Neuronal stem cell (in vitro differentiated cells): Measurements from ENCODE around the gene HAS3.
"Not testable (repeated sequence)": the region's sequence is repeated elsewhere in the genome, so short reads cannot be mapped to it uniquely, and the experiment has no call there.

Experiments used
- DNase-seq: peaks from one replicate; pipeline ENCODE4 v3.0.0-alpha.2; 2013; ENCODE audit warnings: low spot score
- H2AFZ ChIP-seq: one replicate; pipeline ENCODE4 v1.6.1; 2013; ENCODE audit warnings: mild to moderate bottlenecking, low read length, inconsistent platforms
- H2AK5ac ChIP-seq: 2 replicates; pipeline ENCODE4 v1.6.1; 2013; ENCODE audit warnings: low read depth, mild to moderate bottlenecking, inconsistent platforms, low read length, moderate library complexity, mixed read lengths
- H2BK120ac ChIP-seq: 2 replicates; pipeline ENCODE4 v1.6.1; 2013; ENCODE audit warnings: low read depth, mild to moderate bottlenecking, inconsistent platforms, low read length, moderate library complexity, mixed read lengths
- H2BK12ac ChIP-seq: one replicate; pipeline ENCODE4 v1.6.1; 2013; ENCODE audit warnings: low read length, inconsistent platforms
- H2BK15ac ChIP-seq: 2 replicates; pipeline ENCODE4 v1.6.1; 2013; ENCODE audit warnings: mild to moderate bottlenecking, low read length, inconsistent platforms, mixed read lengths
- H2BK5ac ChIP-seq: one replicate; pipeline ENCODE4 v1.6.1; 2013; ENCODE audit warnings: inconsistent platforms, mild to moderate bottlenecking, low read length, moderate library complexity
- H3K14ac ChIP-seq: one replicate; pipeline ENCODE4 v1.6.1; 2013; ENCODE audit warnings: low read length, inconsistent platforms
- H3K18ac ChIP-seq: 2 replicates; pipeline ENCODE4 v1.6.1; 2013; ENCODE audit warnings: low read length, inconsistent platforms
- H3K23ac ChIP-seq: 2 replicates; pipeline ENCODE4 v1.6.1; 2013; ENCODE audit warnings: low read depth, mild to moderate bottlenecking, mixed read lengths, low read length, inconsistent platforms; ENCODE audit not compliant: poor library complexity
- H3K27ac ChIP-seq: replicated peaks from 3 replicates; pipeline ENCODE4 v1.5.1; 2013; ENCODE audit warnings: low read length, inconsistent platforms
- H3K27me3 ChIP-seq, 3 experiments: 2 replicates each; pipeline ENCODE4 v1.6.1; 2013; ENCODE audit warnings: low read length in 3 of 3, mild to moderate bottlenecking in 2 of 3, inconsistent platforms in 1 of 3, low read depth in 1 of 3, mixed read lengths in 1 of 3, moderate library complexity in 1 of 3; ENCODE audit not compliant: control insufficient read depth in 3 of 3, insufficient read depth in 3 of 3
- H3K36me3 ChIP-seq, 2 donors: replicated peaks in 1 of 2; 2 replicates each; pipeline ENCODE4 v1.6.1; 2013; ENCODE audit warnings: low read length in 2 of 2; ENCODE audit not compliant: control insufficient read depth in 2 of 2, insufficient read depth in 2 of 2
- H3K4ac ChIP-seq: 2 replicates; pipeline ENCODE4 v1.6.1; 2013; ENCODE audit warnings: inconsistent platforms, mild to moderate bottlenecking, low read length, moderate library complexity
- H3K4me1 ChIP-seq, 2 donors: 1 replicate in 1 of 2; 2 replicates in 1 of 2; pipeline ENCODE4 v1.6.1; 2013; ENCODE audit warnings: low read length in 2 of 2, low read depth in 1 of 2; ENCODE audit not compliant: control insufficient read depth in 2 of 2, insufficient read depth in 1 of 2
- H3K4me2 ChIP-seq: one replicate; pipeline ENCODE4 v1.6.1; 2013; ENCODE audit warnings: mild to moderate bottlenecking, low read length, inconsistent platforms; ENCODE audit not compliant: insufficient read depth, poor library complexity, severe bottlenecking
- H3K4me3 ChIP-seq, 2 donors: 2 replicates each; pipeline ENCODE4 v1.5.1; 2013; ENCODE audit warnings: low read length in 2 of 2, mild to moderate bottlenecking in 2 of 2, inconsistent platforms in 1 of 2, moderate library complexity in 1 of 2
- H3K79me1 ChIP-seq: one replicate; pipeline ENCODE4 v1.6.1; 2013; ENCODE audit warnings: low read depth, mild to moderate bottlenecking, inconsistent platforms, low read length, moderate library complexity
- H3K9ac ChIP-seq: one replicate; pipeline ENCODE4 v1.6.1; 2013; ENCODE audit warnings: mild to moderate bottlenecking, low read depth, low read length, inconsistent platforms; ENCODE audit not compliant: poor library complexity
- H3K9me3 ChIP-seq, 2 donors: replicated peaks in 1 of 2; 2 replicates each; pipeline versions ENCODE3 to v1.6.1; 2013; ENCODE audit warnings: low read length in 2 of 2, mild to moderate bottlenecking in 2 of 2, inconsistent platforms in 1 of 2, low read depth in 1 of 2, mixed read lengths in 1 of 2, moderate library complexity in 1 of 2; ENCODE audit not compliant: control insufficient read depth in 2 of 2, insufficient read depth in 1 of 2
- H4K8ac ChIP-seq: one replicate; pipeline ENCODE4 v1.6.1; 2013; ENCODE audit warnings: low read depth, mild to moderate bottlenecking, inconsistent platforms, low read length, moderate library complexity
- H4K91ac ChIP-seq: one replicate; pipeline ENCODE4 v1.6.1; 2013; ENCODE audit warnings: low read length, low read depth, mild to moderate bottlenecking, inconsistent platforms; ENCODE audit not compliant: poor library complexity
- WGBS, 2 donors: extraction: QIAGEN DNeasy Blood & Tissue Kit; methylation state at CpG; one replicate each; pipeline ENCODE4 v1.1.7; 2013; ENCODE audit warnings: missing lambda C conversion rate in 2 of 2, mixed read lengths in 1 of 2; ENCODE audit not compliant: insufficient read length in 2 of 2, insufficient replicate concordance in 1 of 2; ENCODE audit errors: extremely low coverage in 2 of 2; 5-methylcytosine and 5-hydroxymethylcytosine counted together

The HAS3 gene

DNA sequence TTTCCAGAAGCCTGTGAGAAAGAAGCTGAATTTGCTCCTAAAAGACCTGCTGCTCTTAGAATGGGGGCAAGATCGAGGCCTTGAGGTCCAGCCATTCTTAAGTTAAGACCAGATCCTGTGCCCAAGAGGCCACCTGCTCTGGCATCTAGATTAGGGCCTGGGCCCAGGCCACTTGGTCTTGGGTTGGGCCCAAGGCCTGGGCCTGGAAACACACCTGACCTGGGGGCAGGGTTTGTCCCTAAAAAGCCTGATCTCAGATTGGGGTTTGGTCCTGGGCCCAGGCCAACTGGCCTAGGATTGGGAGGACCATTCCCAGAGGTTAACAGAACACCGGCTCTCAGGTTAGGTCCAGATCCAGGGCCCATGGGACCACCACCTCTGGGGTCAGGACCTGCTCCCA lies 14.1 kb downstream of the HAS3 start:
- Histone ChIP-seq H2BK15ac (no peak overlapping the region), H3K9me3 (peaks cover 0 to 17% of the 10 kb centered on the region in 2 donors), H3K18ac (no peak overlapping the region), H3K79me1 (peaks cover 3% of the 10 kb centered on the region), H2BK120ac (no peak overlapping the region), H3K4me2 (no peak overlapping the region), H3K9ac (no peak overlapping the region), H3K14ac (no peak overlapping the region), H3K4ac (no peak overlapping the region), H4K8ac (no peak overlapping the region), H4K91ac (no peak overlapping the region), H3K36me3 (peaks cover 55 to 97% of the 10 kb centered on the region in 2 donors), H3K4me3 (no peak overlapping the region), H2BK12ac (no peak overlapping the region), H3K23ac (no peak overlapping the region), H3K27ac (no peak overlapping the region), H2BK5ac (no peak overlapping the region), H2AFZ (no peak overlapping the region), H3K4me1 (no peaks in the 10 kb centered on the region), H3K27me3 (no peaks in the 10 kb centered on the region), H2AK5ac (no peak overlapping the region)
- WGBS, 2 donors = no CpG with 5 or more reads among the region's 2 CpGs
- no peak for DNase-seq

DNA sequence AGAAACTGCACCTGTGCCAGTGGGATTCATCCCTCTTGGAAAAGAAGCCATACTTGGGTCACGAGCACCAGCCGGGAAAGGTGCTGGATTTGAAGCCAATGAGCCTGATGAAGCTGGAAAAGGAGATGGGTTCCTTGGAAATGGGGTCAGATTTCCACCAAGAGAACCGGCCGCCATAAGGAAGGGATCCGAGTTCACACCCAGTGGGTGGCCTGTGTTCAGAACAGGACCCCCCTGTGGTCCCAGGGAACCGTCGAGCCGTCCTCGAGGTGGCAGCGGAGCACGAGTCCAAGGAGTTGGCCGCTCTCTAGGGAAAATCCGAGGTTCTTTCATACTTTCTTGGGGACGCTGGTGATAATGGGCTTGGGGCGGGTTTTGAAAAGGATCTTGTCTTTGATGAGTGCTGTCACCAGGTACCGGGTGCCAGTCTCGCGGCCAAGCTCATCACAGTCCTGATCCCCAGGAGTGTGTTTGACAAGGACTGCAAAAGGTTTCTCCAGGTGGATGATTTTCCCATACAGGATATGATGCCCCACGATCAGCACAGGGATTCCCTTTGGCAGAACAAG lies 14.7 kb downstream of the HAS3 start:
- peaks cover 0 to 17% of the 10 kb centered on the region in 2 donors for H3K9me3 ChIP-seq
- no peak overlapping the region for H2BK12ac ChIP-seq
- H3K23ac ChIP-seq = no peak overlapping the region
- H3K4me3 ChIP-seq = no peak overlapping the region
- H3K27me3 ChIP-seq = no peaks in the 10 kb centered on the region
- whole genome bisulfite sequencing, 2 donors = no CpG with 5 or more reads among the region's 19 CpGs
- no peak overlapping the region for H3K18ac ChIP-seq
- H2AFZ ChIP-seq = no peak overlapping the region
- no peak overlapping the region for H2BK120ac ChIP-seq
- no peak overlapping the region for H2BK15ac ChIP-seq
- no peak overlapping the region for H3K9ac ChIP-seq
- H3K27ac ChIP-seq = no peak overlapping the region
- H4K91ac ChIP-seq = no peak overlapping the region
- peaks cover 51 to 96% of the 10 kb centered on the region in 2 donors for H3K36me3 ChIP-seq
- no peak overlapping the region for H3K4me2 ChIP-seq
- no peak overlapping the region for H2AK5ac ChIP-seq
- peaks cover 3% of the 10 kb centered on the region for H3K79me1 ChIP-seq
- H3K14ac ChIP-seq = no peak overlapping the region
- no peak overlapping the region for H3K4ac ChIP-seq
- no peak overlapping the region for H4K8ac ChIP-seq
- no peak overlapping the region for H2BK5ac ChIP-seq
- no peak for DNase-seq
- H3K4me1 ChIP-seq = no peaks in the 10 kb centered on the region

DNA sequence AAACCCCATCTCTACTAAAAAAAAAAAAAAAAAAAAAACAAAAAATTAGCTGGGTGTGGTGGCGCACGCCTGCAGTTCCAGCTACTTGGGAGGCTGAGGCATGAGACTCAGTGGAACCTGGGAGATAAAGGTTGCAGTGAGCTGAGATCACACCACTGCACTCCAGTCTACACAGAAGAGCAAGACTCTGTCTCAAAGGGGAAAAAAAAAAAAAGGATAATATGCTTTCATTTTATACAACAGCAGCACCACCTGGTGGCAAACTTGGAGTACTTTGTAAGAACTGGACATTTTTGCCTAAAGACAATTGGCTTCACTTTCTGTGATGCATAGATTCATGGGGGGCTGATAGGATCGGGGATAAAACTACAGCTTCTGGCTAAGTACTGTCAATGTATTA lies 18.5 kb downstream of the HAS3 start:
- Histone ChIP-seq H3K4me3 (no peak overlapping the region), H2BK12ac (no peak overlapping the region), H3K14ac (no peak overlapping the region), H2BK5ac (no peak overlapping the region), H3K4ac (no peak overlapping the region), H2BK15ac (no peak overlapping the region), H3K9ac (no peak overlapping the region), H4K8ac (no peak overlapping the region), H2AFZ (no peak overlapping the region), H3K9me3 (peaks cover 0 to 5% of the 10 kb centered on the region in 2 donors), H3K27me3 (no peaks in the 10 kb centered on the region), H3K18ac (no peak overlapping the region), H2BK120ac (no peak overlapping the region), H3K36me3 (peaks cover 25 to 91% of the 10 kb centered on the region in 2 donors), H3K27ac (no peak overlapping the region), H3K79me1 (peaks cover 8% of the 10 kb centered on the region), H4K91ac (no peak overlapping the region), H3K4me2 (no peak overlapping the region), H3K23ac (no peak overlapping the region), H3K4me1 (no peaks in the 10 kb centered on the region), H2AK5ac (no peak overlapping the region)
- no CpG with 5 or more reads among the region's 3 CpGs for WGBS, 2 donors
- DNase-seq = peak; percentile 57

DNA sequence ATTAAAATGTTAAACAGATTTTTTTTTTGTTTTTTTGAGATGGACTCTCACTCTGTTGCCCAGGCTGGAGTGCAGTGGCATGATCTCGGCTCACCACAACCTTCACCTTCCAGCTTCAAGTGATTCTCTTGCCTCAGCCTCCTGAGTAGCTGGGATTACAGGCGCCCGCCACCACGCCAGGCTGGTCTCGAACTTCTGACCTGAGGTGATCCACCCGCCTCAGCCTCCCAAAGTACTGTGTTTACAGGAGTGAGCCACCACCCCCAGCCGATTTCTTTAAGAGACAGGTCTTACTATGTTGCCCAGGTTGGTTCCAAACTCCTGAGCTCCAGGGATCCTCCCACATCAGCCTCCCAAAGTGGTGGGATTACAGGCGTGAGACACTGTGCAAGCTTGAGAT lies 19.0 kb downstream of the HAS3 start:
- not testable (repeated sequence) for H3K23ac ChIP-seq, H4K91ac ChIP-seq, H3K4me1 ChIP-seq, H3K9ac ChIP-seq, H2BK12ac ChIP-seq, H3K9me3 ChIP-seq, H3K79me1 ChIP-seq, DNase-seq, H3K14ac ChIP-seq, H2AK5ac ChIP-seq, H4K8ac ChIP-seq, H2AFZ ChIP-seq, H3K4me2 ChIP-seq, H3K4ac ChIP-seq, H2BK5ac ChIP-seq, H2BK15ac ChIP-seq, H3K27me3 ChIP-seq, H2BK120ac ChIP-seq, H3K18ac ChIP-seq, H3K27ac ChIP-seq, H3K4me3 ChIP-seq
- WGBS, 2 donors = no CpG with 5 or more reads among the region's 8 CpGs
- H3K36me3 ChIP-seq = peaks cover 20 to 91% of the 10 kb centered on the region in 2 donors
